Measurements from ENCODE around the gene ARHGAP12.

ARHGAP12 gene

DNA sequence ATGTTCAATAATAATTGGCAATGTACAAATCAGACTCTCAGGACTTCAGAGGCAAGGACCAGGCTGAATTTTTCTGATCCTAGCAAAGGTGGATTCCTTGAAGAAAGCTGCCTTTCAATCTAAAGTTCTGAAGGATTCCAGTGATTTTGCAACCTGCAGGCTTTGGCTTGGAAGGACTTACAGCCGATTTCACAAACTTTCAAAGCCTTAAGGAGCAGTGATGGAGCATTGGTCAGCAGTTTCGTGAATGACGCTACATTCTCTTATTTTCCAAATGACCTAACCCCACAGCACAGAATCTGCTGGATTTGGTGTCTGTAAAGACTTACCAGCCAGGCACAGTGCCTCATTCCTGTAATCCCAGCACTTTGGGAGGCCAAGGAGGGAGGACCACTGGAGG, 167.5 kb downstream of the ARHGAP12 start:
- no peak for DNase-seq

DNA sequence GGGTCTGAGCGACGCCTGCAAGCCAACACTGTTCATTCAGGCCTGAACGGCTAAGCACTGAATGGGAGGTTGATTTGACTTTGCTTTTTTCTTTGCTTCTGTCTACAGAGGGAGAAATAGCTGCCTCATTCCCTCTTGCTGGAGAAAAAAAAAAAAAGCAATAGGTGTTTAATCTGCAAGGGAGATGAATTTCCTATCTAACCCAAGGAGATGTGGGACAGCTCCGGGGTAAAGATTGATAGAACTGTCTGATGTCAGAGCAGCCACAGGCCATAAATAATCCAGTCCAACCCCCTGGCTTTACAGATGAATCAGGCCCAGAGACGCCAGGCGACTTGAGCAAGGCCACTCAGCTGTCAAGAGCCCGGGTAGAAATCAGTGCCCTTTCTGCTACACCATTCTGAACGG, 168.0 kb downstream of the ARHGAP12 start:
- DNase-seq, result no peak

DNA sequence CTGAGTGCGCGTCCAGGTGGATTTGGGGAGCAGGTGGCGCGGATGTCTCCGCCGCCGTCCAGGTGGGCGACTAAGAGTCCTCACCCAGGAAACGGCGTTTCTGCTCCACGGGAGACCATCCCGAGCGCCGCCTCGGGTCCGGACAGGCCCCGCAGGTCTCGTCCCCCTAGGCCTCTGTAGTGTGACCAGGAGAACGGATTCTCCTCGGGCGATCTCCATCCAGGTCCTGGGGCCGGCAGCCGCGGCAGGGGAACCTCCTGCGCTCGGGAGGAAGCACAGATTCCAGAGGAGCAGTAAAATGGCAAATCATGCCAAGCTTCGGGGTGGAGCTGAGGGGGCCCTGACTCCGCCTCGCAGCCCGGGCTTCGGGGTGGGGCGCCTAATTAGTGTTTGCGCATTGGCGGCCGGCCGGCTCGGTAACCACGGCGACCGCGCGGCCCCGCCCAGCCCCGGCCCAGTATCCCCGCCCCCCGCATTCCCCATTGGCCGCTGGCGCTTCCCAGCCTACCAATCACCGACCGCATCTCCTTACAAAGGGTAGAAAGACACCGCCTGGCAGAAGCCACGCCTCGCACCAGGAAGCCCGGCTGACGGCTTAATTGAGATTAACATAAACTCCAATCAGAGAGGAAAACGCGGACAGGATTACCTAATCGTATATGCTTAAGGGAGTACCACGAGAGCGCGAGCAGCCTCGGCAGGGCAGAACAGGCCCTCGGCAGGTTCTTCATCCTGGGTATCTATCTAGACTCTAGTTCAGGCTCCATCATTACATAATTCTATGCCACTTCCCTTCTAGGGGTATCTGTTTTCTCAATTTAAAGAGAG, 168.6 kb downstream of the ARHGAP12 start:
- peak; percentile 85 for DNase-seq

DNA sequence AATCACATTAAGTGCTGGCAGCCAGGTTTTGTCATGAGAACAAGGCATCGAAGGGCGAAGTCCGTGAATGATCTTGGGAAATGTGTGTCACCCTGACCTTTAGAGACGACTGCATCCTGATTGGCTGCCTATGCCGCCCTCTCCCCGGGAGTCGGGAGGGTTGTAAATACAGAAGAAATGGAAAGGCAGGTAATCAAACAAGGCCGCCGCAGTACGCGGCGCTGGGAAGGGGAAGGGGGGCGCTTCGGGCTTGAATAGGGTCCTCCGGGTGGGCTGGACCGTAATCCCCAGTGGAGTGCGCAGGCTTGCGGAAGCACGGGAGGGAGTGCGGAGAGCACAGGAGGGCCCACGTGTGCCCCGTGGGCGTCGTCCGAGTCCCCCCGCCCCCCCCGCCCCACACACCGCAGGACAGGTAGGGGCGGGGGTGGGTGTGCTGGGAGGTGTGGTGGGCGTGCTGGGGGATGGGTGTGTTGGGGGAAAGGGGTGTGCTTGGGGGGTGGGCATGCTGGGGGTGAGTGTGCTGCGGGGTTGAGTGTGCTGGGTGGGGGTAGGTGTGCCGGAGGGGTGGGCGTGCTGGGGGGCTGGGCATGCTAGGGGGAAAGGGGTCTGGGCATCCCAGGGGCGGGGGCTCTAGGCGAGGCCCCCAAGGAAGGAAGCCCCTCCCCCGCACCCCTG, 169.4 kb downstream of the ARHGAP12 start:
- peak; percentile 13 for DNase-seq

DNA sequence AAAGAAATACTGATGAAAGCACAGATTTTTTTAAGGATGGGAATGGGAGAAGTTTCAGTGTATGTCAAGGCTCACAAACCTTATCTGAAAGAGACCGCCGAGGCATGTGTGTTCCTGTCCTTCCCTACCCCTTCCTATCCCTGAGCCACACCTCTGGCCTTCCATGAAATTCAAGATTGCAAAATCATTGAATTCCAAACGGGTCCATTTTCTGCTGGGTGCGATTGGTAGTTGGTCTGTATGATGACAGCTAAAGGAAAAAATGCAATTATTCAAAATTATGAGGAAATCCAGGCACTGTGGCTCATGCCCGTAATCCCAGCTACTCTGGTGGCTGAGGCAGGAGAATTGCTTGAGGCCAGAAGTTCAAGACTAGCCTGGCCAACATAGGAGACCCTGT, 170.1 kb downstream of the ARHGAP12 start:
- DNase-seq, result no peak

DNA sequence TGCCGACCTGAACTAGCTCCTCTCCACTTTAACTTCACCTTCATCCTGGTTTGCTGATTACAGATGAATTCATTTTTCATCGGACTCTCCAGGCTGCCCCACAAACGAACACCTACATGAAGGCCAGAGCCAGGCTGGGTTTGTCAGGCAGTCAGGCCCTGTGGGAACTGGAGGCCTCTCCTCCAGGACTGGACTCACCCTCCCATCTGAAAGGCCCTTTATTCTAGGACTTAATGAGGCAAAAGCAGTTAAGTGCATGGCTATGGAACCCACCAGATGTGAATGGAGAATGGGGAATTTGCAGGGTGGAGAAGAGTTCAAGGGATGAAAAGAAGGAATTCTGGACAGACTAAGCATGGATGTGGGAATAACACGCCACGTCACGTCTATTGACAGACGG, 170.8 kb downstream of the ARHGAP12 start:
- DNase-seq, result no peak

DNA sequence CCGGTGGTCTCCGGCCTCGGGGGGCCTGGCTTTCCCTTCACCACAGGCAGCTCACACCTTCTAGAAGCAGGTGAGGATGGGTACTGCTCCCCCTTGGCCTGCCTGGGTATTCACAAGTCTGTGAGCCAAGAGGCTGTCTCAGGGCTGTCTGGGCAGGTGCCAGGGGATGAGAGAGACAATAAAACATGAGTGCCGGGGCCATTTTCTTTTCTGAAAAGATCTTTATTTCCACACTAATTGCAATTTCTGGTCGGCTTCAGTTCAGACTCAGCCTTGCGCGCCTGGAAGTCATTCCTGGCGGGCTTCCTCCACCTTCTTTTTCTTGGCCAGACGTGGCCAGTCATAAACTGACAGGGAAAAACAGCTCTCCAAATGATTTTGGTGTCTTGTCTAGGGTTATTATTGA, 171.2 kb downstream of the ARHGAP12 start:
- DNase-seq, result no peak

DNA sequence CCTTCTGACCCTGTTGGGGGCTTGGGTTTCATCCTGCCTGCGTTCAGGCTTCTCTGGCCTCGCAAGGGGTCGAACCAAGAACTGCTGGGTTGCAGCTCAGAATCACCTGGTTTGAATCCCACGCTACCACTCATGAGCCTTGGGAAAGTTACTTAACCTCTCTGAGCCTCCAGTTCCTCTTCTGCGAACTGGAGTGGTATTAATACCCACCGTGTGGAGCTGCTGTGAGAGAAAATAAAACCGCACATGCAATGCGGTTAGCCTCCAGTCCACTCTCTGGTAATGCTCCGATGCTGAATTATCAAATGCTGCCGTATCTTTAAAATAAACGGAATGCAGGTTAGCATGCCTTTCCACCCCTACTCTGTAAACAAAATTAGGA, 171.9 kb downstream of the ARHGAP12 start:
- DNase-seq, result no peak

DNA sequence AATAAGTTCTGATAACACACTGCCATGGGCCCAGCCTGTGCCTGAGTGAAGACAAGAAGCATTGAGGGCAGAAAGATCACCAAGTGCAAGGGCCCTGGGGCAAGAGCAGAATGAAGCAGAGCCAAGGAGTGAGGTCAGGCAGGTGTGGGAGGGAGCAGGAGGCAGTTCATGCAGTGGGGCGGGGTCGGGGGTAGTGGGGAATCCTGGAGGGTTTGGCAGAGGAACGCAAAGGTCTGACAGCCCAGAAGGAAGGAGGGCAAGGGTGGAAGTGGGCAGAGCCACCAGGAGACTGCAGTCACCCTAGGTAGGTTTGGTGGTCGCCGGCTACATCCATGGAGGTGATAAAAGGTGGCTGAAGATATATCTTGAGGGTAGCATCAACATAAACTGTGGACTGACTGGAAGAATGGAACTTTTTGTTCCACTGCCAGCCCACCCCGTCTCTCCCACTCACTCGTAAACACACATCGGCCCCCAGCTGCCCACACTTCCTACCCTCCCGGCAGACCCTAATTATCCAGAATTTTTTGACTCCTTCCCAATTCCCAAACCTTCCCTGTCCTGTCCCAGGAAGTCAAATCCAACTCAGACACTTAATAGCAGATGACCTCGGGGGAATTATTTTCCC, 172.4 kb downstream of the ARHGAP12 start:
- DNase-seq, result no peak
